Thyroid gland (tissue), 4 donors: Measurements from ENCODE around the gene NUP62. TPM values are rescaled to one million over a fixed set of nuclear protein-coding genes. Genes with fewer than 3 reads are reported as not detected.
"Not testable (repeated sequence)": the region's sequence is repeated elsewhere in the genome, so short reads cannot be mapped to it uniquely, and the experiment has no call there.

Experiments
- DNase-seq, 2 donors: peaks; one replicate each; pipeline ENCODE4 v3.0.0-alpha.2; 2019
- H3K27ac ChIP-seq, 3 donors: fragments of 200-600 bp; sonication (generic); 1 replicate in 2 of 3; 2 replicates in 1 of 3; pipeline ENCODE4 v1.5.1; 2016 to 2019; ENCODE audit warnings: mild to moderate bottlenecking in 1 of 3, moderate library complexity in 1 of 3
- H3K27me3 ChIP-seq: fragments of 200-600 bp; sonication (generic); one replicate; pipeline ENCODE4 v1.5.1; 2019
- H3K36me3 ChIP-seq, 2 donors: fragments of 200-600 bp; sonication (generic); one replicate each; pipeline ENCODE4 v1.5.1; 2016 to 2019
- H3K4me1 ChIP-seq, 2 donors: fragments of 200-600 bp; sonication (generic); one replicate each; pipeline ENCODE4 v1.5.1; 2017 to 2019
- H3K4me3 ChIP-seq, 3 donors: fragments of 200-600 bp; sonication (generic); replicated peaks in 1 of 3; 1 replicate in 2 of 3; 2 replicates in 1 of 3; pipeline ENCODE4 v1.5.1; 2016; ENCODE audit warnings: mild to moderate bottlenecking in 1 of 3
- H3K9me3 ChIP-seq: fragments of 200-600 bp; sonication (generic); one replicate; pipeline ENCODE4 v1.5.1; 2017
- CTCF ChIP-seq, 6 experiments: fragments of 200-600 bp in 3 of 6; fragments of 450-650 bp in 3 of 6; sonication (generic) in 3 of 6; IDR thresholded peaks; one replicate each; pipeline ENCODE4 v1.5.1; 2016 to 2019; ENCODE audit warnings: antibody characterized with exemption in 6 of 6, mild to moderate bottlenecking in 2 of 6, inconsistent platforms in 1 of 6, moderate library complexity in 1 of 6
- POLR2A ChIP-seq, 2 donors: fragments of 450-650 bp; IDR thresholded peaks; one replicate each; pipeline ENCODE4 v1.6.1; 2017; ENCODE audit warnings: antibody characterized with exemption in 2 of 2, mild to moderate bottlenecking in 2 of 2, moderate library complexity in 1 of 2
- WGBS, 2 donors: methylation state at CpG; one replicate each; pipeline ENCODE4 v1.1.5; 2017; 5-methylcytosine and 5-hydroxymethylcytosine counted together
- intact Hi-C: fragments of 100-400 bp; cut with DNase I; formaldehyde crosslinking; loops from one replicate; pipeline ENCODE4 v1.15.1; 2023
- total RNA-seq, 4 donors: library from RNA; depleted of rRNA; stranded (reverse); fragments of >200 nt; gene quantifications; one replicate each; pipeline ENCODE4 v1.2.3, GENCODE V29; 2016

NUP62 gene
- total RNA-seq, 4 donors from 2014 or later, result 27.5 to 32.3 (median 30.5) TPM

- no peak for DNase-seq
- H3K27ac ChIP-seq, result peak overlapping the region in 2 of 3 donors; percentile 13 to 79
- intact Hi-C loops, result no loop called here
Measured at GRCh38 chr19:49951806-49952478, 22.6 kb upstream of the NUP62 start.

GRCh38 chr19:49950956-49951526 is 21.7 kb upstream of the NUP62 start:
- intact Hi-C loops, result no loop called here
- 84 to 89% methylated on average over 6 to 12 of the region's 13 CpGs for WGBS, 2 donors
- no peak for TF ChIP-seq POLR2A (IDR thresholded peaks at IDR 0.05)
- H3K4me3 ChIP-seq, result no peak overlapping the region
- no peaks in the 10 kb centered on the region for H3K9me3 ChIP-seq
- no peaks in the 10 kb centered on the region for H3K36me3 ChIP-seq
- H3K27me3 ChIP-seq, result no peaks in the 10 kb centered on the region
- H3K27ac ChIP-seq, result no peak overlapping the region
- DNase-seq, result no peak
- H3K4me1 ChIP-seq, result peaks cover 43 to 47% of the 10 kb centered on the region in 2 donors

More at GRCh38 chr19:49951806-49952478, 22.6 kb upstream of the NUP62 start:
- TF ChIP-seq CTCF (IDR thresholded peaks at IDR 0.05) (no peak), POLR2A (IDR thresholded peaks at IDR 0.05) (no peak)
- Histone ChIP-seq H3K4me1 (peaks cover 52 to 56% of the 10 kb centered on the region in 2 donors), H3K4me3 (no peak overlapping the region), H3K27me3 (no peaks in the 10 kb centered on the region), H3K9me3 (no peaks in the 10 kb centered on the region), H3K36me3 (no peaks in the 10 kb centered on the region)
- 73 to 74% methylated on average over 6 to 8 of the region's 9 CpGs for WGBS, 2 donors

- no peaks in the 10 kb centered on the region for H3K9me3 ChIP-seq
- no peak overlapping the region for H3K27ac ChIP-seq
- WGBS, 2 donors, result 92 to 97% methylated on average over 5 of the region's 5 CpGs
- TF ChIP-seq CTCF (IDR thresholded peaks at IDR 0.05) (no peak), POLR2A (IDR thresholded peaks at IDR 0.05) (no peak)
- no peak for DNase-seq
- H3K4me3 ChIP-seq, result no peak overlapping the region
- peaks cover 38 to 42% of the 10 kb centered on the region in 2 donors for H3K4me1 ChIP-seq
- H3K27me3 ChIP-seq, result no peaks in the 10 kb centered on the region
- intact Hi-C loops, result no loop called here
- no peaks in the 10 kb centered on the region for H3K36me3 ChIP-seq
Measured at GRCh38 chr19:49950590-49950948, 21.3 kb upstream of the NUP62 start.

GRCh38 chr19:49949742-49950589 is 20.7 kb upstream of the NUP62 start:
- intact Hi-C loops, result no loop called here
- Histone ChIP-seq H3K9me3 (no peaks in the 10 kb centered on the region), H3K4me1 (peaks cover 33 to 36% of the 10 kb centered on the region in 2 donors), H3K27me3 (no peaks in the 10 kb centered on the region), H3K36me3 (no peaks in the 10 kb centered on the region), H3K27ac (no peak overlapping the region), H3K4me3 (no peak overlapping the region)
- TF ChIP-seq POLR2A (IDR thresholded peaks at IDR 0.05) (no peak), CTCF (IDR thresholded peaks at IDR 0.05) (no peak)
- WGBS, 2 donors, result 72 to 75% methylated on average over 11 of the region's 11 CpGs
- DNase-seq, result no peak

GRCh38 chr19:49946415-49946814 is 17.1 kb upstream of the NUP62 start:
- no peak overlapping the region for H3K4me3 ChIP-seq
- no peak for TF ChIP-seq POLR2A (IDR thresholded peaks at IDR 0.05)
- TF ChIP-seq CTCF (IDR thresholded peaks at IDR 0.05), result no peak
- no peak overlapping the region for H3K27ac ChIP-seq
- DNase-seq, result no peak
- no peaks in the 10 kb centered on the region for H3K36me3 ChIP-seq
- H3K9me3 ChIP-seq, result no peaks in the 10 kb centered on the region
- WGBS, 2 donors, result 90 to 97% methylated on average over 8 of the region's 8 CpGs
- intact Hi-C loops, result no loop called here
- peaks cover 0 to under 1% of the 10 kb centered on the region in 2 donors for H3K4me1 ChIP-seq
- H3K27me3 ChIP-seq, result no peaks in the 10 kb centered on the region

- WGBS, 2 donors, result 85 to 96% methylated on average over 5 of the region's 5 CpGs
- H3K27ac ChIP-seq, H3K9me3 ChIP-seq, H3K4me1 ChIP-seq, H3K27me3 ChIP-seq, H3K36me3 ChIP-seq, DNase-seq, intact Hi-C loops, H3K4me3 ChIP-seq: not testable (repeated sequence)
Measured at GRCh38 chr19:49944567-49944966, 15.3 kb upstream of the NUP62 start.
